Measurements from ENCODE around the gene BUB1.

The BUB1 gene

GRCh38 chr2:110673201-110673600 lies 4.7 kb downstream of the BUB1 start:
- 100% methylated on average over 2 of the region's 4 CpGs for WGBS (ENCODE audit: insufficient coverage)
- no peak overlapping the region for H3K27ac ChIP-seq (ENCODE audit: insufficient read depth in 1 of 2, low read depth in 1 of 2, low read length in 2 of 2, poor library complexity in 1 of 2, severe bottlenecking in 2 of 2)
- H3K4me1 ChIP-seq (ENCODE audit: control extremely low read depth in 1 of 4, control insufficient read depth in 4 of 4, insufficient read depth in 4 of 4, low read length in 3 of 4) = peaks cover 8 to 30% (median 12%) of the 10 kb centered on the region in 4 experiments
- DNase-seq = no peak
- POLR2A ChIA-PET = no interaction called here
- H3K36me3 ChIP-seq (ENCODE audit: control insufficient read depth in 4 of 4, insufficient read depth in 4 of 4, low read length in 3 of 4) = peaks cover 9 to 62% (median 30%) of the 10 kb centered on the region in 4 experiments
- CTCF ChIA-PET = no interaction called here
- no peak overlapping the region for H3K4me3 ChIP-seq (ENCODE audit: control insufficient read depth in 1 of 7, extremely low read depth in 1 of 7, insufficient read depth in 4 of 7, low read depth in 2 of 7, low read length in 6 of 7)
- no peaks in the 10 kb centered on the region for H3K27me3 ChIP-seq (replicated peaks in 2 of 5; ENCODE audit: control insufficient read depth in 4 of 5, insufficient read depth in 5 of 5, low read length in 4 of 5)
- H3K9me3 ChIP-seq (ENCODE audit: control extremely low read depth in 1 of 5, control insufficient read depth in 4 of 5, insufficient read depth in 2 of 5, low read depth in 1 of 5, low read length in 4 of 5) = no peaks in the 10 kb centered on the region

GRCh38 chr2:110670826-110671225 lies 7.0 kb downstream of the BUB1 start:
- peaks cover 0 to 14% (median 5%) of the 10 kb centered on the region in 4 experiments for H3K4me1 ChIP-seq (ENCODE audit: control extremely low read depth in 1 of 4, control insufficient read depth in 4 of 4, insufficient read depth in 4 of 4, low read length in 3 of 4)
- WGBS (ENCODE audit: insufficient coverage) = 100% methylated on average over 1 of the region's 5 CpGs
- ChIA-PET POLR2A (no interaction called here), CTCF (interaction anchor here (1.1 kb wide), 1 partner anchor 84 kb away, joined by 3 read pairs; no protein-coding TSS in a partner anchor)
- H3K27ac ChIP-seq (ENCODE audit: insufficient read depth in 1 of 2, low read depth in 1 of 2, low read length in 2 of 2, poor library complexity in 1 of 2, severe bottlenecking in 2 of 2) = no peak overlapping the region
- H3K9me3 ChIP-seq (ENCODE audit: control extremely low read depth in 1 of 5, control insufficient read depth in 4 of 5, insufficient read depth in 2 of 5, low read depth in 1 of 5, low read length in 4 of 5) = no peaks in the 10 kb centered on the region
- H3K4me3 ChIP-seq (ENCODE audit: control insufficient read depth in 1 of 7, extremely low read depth in 1 of 7, insufficient read depth in 4 of 7, low read depth in 2 of 7, low read length in 6 of 7) = no peak overlapping the region
- DNase-seq = no peak
- peaks cover 19 to 85% (median 40%) of the 10 kb centered on the region in 4 experiments for H3K36me3 ChIP-seq (ENCODE audit: control insufficient read depth in 4 of 4, insufficient read depth in 4 of 4, low read length in 3 of 4)
- H3K27me3 ChIP-seq (replicated peaks in 2 of 5; ENCODE audit: control insufficient read depth in 4 of 5, insufficient read depth in 5 of 5, low read length in 4 of 5) = no peaks in the 10 kb centered on the region

GRCh38 chr2:110669079-110669478 lies 8.8 kb downstream of the BUB1 start:
- no peak overlapping the region for H3K4me3 ChIP-seq (ENCODE audit: control insufficient read depth in 1 of 7, extremely low read depth in 1 of 7, insufficient read depth in 4 of 7, low read depth in 2 of 7, low read length in 6 of 7)
- no peak overlapping the region for H3K27ac ChIP-seq (ENCODE audit: insufficient read depth in 1 of 2, low read depth in 1 of 2, low read length in 2 of 2, poor library complexity in 1 of 2, severe bottlenecking in 2 of 2)
- ChIA-PET POLR2A (no interaction called here), CTCF (no interaction called here)
- peaks cover 23 to 90% (median 45%) of the 10 kb centered on the region in 4 experiments for H3K36me3 ChIP-seq (ENCODE audit: control insufficient read depth in 4 of 4, insufficient read depth in 4 of 4, low read length in 3 of 4)
- no peaks in the 10 kb centered on the region for H3K27me3 ChIP-seq (replicated peaks in 2 of 5; ENCODE audit: control insufficient read depth in 4 of 5, insufficient read depth in 5 of 5, low read length in 4 of 5)
- no CpG with 5 or more reads among the region's 1 CpG for WGBS (ENCODE audit: insufficient coverage)
- no peaks in the 10 kb centered on the region for H3K9me3 ChIP-seq (ENCODE audit: control extremely low read depth in 1 of 5, control insufficient read depth in 4 of 5, insufficient read depth in 2 of 5, low read depth in 1 of 5, low read length in 4 of 5)
- H3K4me1 ChIP-seq (ENCODE audit: control extremely low read depth in 1 of 4, control insufficient read depth in 4 of 4, insufficient read depth in 4 of 4, low read length in 3 of 4) = no peaks in the 10 kb centered on the region
- DNase-seq = no peak

GRCh38 chr2:110667071-110667470 lies 10.8 kb downstream of the BUB1 start:
- no peaks in the 10 kb centered on the region for H3K4me1 ChIP-seq (ENCODE audit: control extremely low read depth in 1 of 4, control insufficient read depth in 4 of 4, insufficient read depth in 4 of 4, low read length in 3 of 4)
- no peak for DNase-seq
- H3K9me3 ChIP-seq (ENCODE audit: control extremely low read depth in 1 of 5, control insufficient read depth in 4 of 5, insufficient read depth in 2 of 5, low read depth in 1 of 5, low read length in 4 of 5) = no peaks in the 10 kb centered on the region
- WGBS (ENCODE audit: insufficient coverage) = no CpG with 5 or more reads among the region's 3 CpGs
- ChIA-PET CTCF (interaction anchor here (1.1 to 1.4 kb wide), 2 partner anchors 9 to 13 kb away, joined by 3 to 4 read pairs; no protein-coding TSS in a partner anchor), POLR2A (no interaction called here)
- H3K4me3 ChIP-seq (ENCODE audit: control insufficient read depth in 1 of 7, extremely low read depth in 1 of 7, insufficient read depth in 4 of 7, low read depth in 2 of 7, low read length in 6 of 7) = no peak overlapping the region
- peaks cover 19 to 84% (median 45%) of the 10 kb centered on the region in 4 experiments for H3K36me3 ChIP-seq (ENCODE audit: control insufficient read depth in 4 of 4, insufficient read depth in 4 of 4, low read length in 3 of 4)
- no peaks in the 10 kb centered on the region for H3K27me3 ChIP-seq (replicated peaks in 2 of 5; ENCODE audit: control insufficient read depth in 4 of 5, insufficient read depth in 5 of 5, low read length in 4 of 5)
- no peak overlapping the region for H3K27ac ChIP-seq (ENCODE audit: insufficient read depth in 1 of 2, low read depth in 1 of 2, low read length in 2 of 2, poor library complexity in 1 of 2, severe bottlenecking in 2 of 2)

GRCh38 chr2:110664135-110664534 lies 13.7 kb downstream of the BUB1 start:
- Histone ChIP-seq H3K4me1 (ENCODE audit: control extremely low read depth in 1 of 4, control insufficient read depth in 4 of 4, insufficient read depth in 4 of 4, low read length in 3 of 4) (no peaks in the 10 kb centered on the region), H3K4me3 (ENCODE audit: control insufficient read depth in 1 of 7, extremely low read depth in 1 of 7, insufficient read depth in 4 of 7, low read depth in 2 of 7, low read length in 6 of 7) (no peak overlapping the region), H3K27me3 (replicated peaks in 2 of 5; ENCODE audit: control insufficient read depth in 4 of 5, insufficient read depth in 5 of 5, low read length in 4 of 5) (no peaks in the 10 kb centered on the region), H3K27ac (ENCODE audit: insufficient read depth in 1 of 2, low read depth in 1 of 2, low read length in 2 of 2, poor library complexity in 1 of 2, severe bottlenecking in 2 of 2) (no peak overlapping the region), H3K36me3 (ENCODE audit: control insufficient read depth in 4 of 4, insufficient read depth in 4 of 4, low read length in 3 of 4) (peaks cover 22 to 85% (median 51%) of the 10 kb centered on the region in 4 experiments), H3K9me3 (ENCODE audit: control extremely low read depth in 1 of 5, control insufficient read depth in 4 of 5, insufficient read depth in 2 of 5, low read depth in 1 of 5, low read length in 4 of 5) (no peaks in the 10 kb centered on the region)
- ChIA-PET CTCF (no interaction called here), POLR2A (no interaction called here)
- no peak for DNase-seq
- 100% methylated on average over 1 of the region's 2 CpGs for WGBS (ENCODE audit: insufficient coverage)

GRCh38 chr2:110662560-110662959 lies 15.3 kb downstream of the BUB1 start:
- Histone ChIP-seq H3K36me3 (ENCODE audit: control insufficient read depth in 4 of 4, insufficient read depth in 4 of 4, low read length in 3 of 4) (peaks cover 21 to 85% (median 49%) of the 10 kb centered on the region in 4 experiments), H3K27ac (ENCODE audit: insufficient read depth in 1 of 2, low read depth in 1 of 2, low read length in 2 of 2, poor library complexity in 1 of 2, severe bottlenecking in 2 of 2) (no peak overlapping the region), H3K4me3 (ENCODE audit: control insufficient read depth in 1 of 7, extremely low read depth in 1 of 7, insufficient read depth in 4 of 7, low read depth in 2 of 7, low read length in 6 of 7) (no peak overlapping the region), H3K27me3 (replicated peaks in 2 of 5; ENCODE audit: control insufficient read depth in 4 of 5, insufficient read depth in 5 of 5, low read length in 4 of 5) (no peaks in the 10 kb centered on the region), H3K9me3 (ENCODE audit: control extremely low read depth in 1 of 5, control insufficient read depth in 4 of 5, insufficient read depth in 2 of 5, low read depth in 1 of 5, low read length in 4 of 5) (no peaks in the 10 kb centered on the region), H3K4me1 (ENCODE audit: control extremely low read depth in 1 of 4, control insufficient read depth in 4 of 4, insufficient read depth in 4 of 4, low read length in 3 of 4) (no peaks in the 10 kb centered on the region)
- ChIA-PET POLR2A (no interaction called here), CTCF (no interaction called here)
- DNase-seq = no peak
- WGBS (ENCODE audit: insufficient coverage) = 88% methylated on average over 1 of the region's 2 CpGs

- Histone ChIP-seq H3K4me1 (ENCODE audit: control extremely low read depth in 1 of 4, control insufficient read depth in 4 of 4, insufficient read depth in 4 of 4, low read length in 3 of 4) (no peaks in the 10 kb centered on the region), H3K27me3 (replicated peaks in 2 of 5; ENCODE audit: control insufficient read depth in 4 of 5, insufficient read depth in 5 of 5, low read length in 4 of 5) (no peaks in the 10 kb centered on the region), H3K36me3 (ENCODE audit: control insufficient read depth in 4 of 4, insufficient read depth in 4 of 4, low read length in 3 of 4) (peaks cover 27 to 85% (median 54%) of the 10 kb centered on the region in 4 experiments), H3K9me3 (ENCODE audit: control extremely low read depth in 1 of 5, control insufficient read depth in 4 of 5, insufficient read depth in 2 of 5, low read depth in 1 of 5, low read length in 4 of 5) (no peaks in the 10 kb centered on the region), H3K4me3 (ENCODE audit: control insufficient read depth in 1 of 7, extremely low read depth in 1 of 7, insufficient read depth in 4 of 7, low read depth in 2 of 7, low read length in 6 of 7) (no peak overlapping the region), H3K27ac (ENCODE audit: insufficient read depth in 1 of 2, low read depth in 1 of 2, low read length in 2 of 2, poor library complexity in 1 of 2, severe bottlenecking in 2 of 2) (no peak overlapping the region)
- WGBS (ENCODE audit: insufficient coverage) = no CpG with 5 or more reads among the region's 3 CpGs
- CTCF ChIA-PET = interaction anchor here (0.8 kb wide), 1 partner anchor 18 kb away, joined by 4 read pairs; no protein-coding TSS in a partner anchor
- POLR2A ChIA-PET = no interaction called here
- DNase-seq = no peak
These were observed 17.3 kb downstream of the BUB1 start for GRCh38 chr2:110660558-110660957.
